C1 segment of cervical spinal cord (tissue), 14 donors: ENCODE results near the gene TMEM191C.
"Not testable (repeated sequence)": the region's sequence is repeated elsewhere in the genome, so short reads cannot be mapped to it uniquely, and the experiment has no call there.

ENCODE experiments used
- DNase-seq, 14 donors: peaks; one replicate each; lab custom pipeline; 2025; lab: John Stamatoyannopoulos, UW

The TMEM191C gene

GRCh38 chr22:21446128-21446826 lies 20.9 kb upstream of the TMEM191C start:
- DNase-seq: no peak

- no peak for DNase-seq
These were observed 20.1 kb upstream of the TMEM191C start for GRCh38 chr22:21446827-21447690.

- no peak for DNase-seq
These were observed 19.3 kb upstream of the TMEM191C start for GRCh38 chr22:21447694-21448402.

GRCh38 chr22:21448627-21449416 lies 18.4 kb upstream of the TMEM191C start:
- no peak for DNase-seq

- no peak for DNase-seq
These were observed 17.5 kb upstream of the TMEM191C start for GRCh38 chr22:21449531-21450319.

- no peak for DNase-seq
These were observed 16.8 kb upstream of the TMEM191C start for GRCh38 chr22:21450320-21450831.

- DNase-seq: no peak
These were observed 16.3 kb upstream of the TMEM191C start for GRCh38 chr22:21450858-21451353.

GRCh38 chr22:21451545-21452520 lies 15.4 kb upstream of the TMEM191C start:
- no peak for DNase-seq

GRCh38 chr22:21452666-21453065 lies 14.5 kb upstream of the TMEM191C start:
- DNase-seq: not testable (repeated sequence)

GRCh38 chr22:21454998-21455333 lies 12.2 kb upstream of the TMEM191C start:
- not testable (repeated sequence) for DNase-seq

GRCh38 chr22:21455334-21456089 lies 11.7 kb upstream of the TMEM191C start:
- DNase-seq: no peak

GRCh38 chr22:21457023-21457787 lies 10.0 kb upstream of the TMEM191C start:
- no peak for DNase-seq

- DNase-seq: not testable (repeated sequence)
These were observed 4.5 kb upstream of the TMEM191C start for GRCh38 chr22:21462672-21463071.

GRCh38 chr22:21468194-21469096 lies 1.3 kb downstream of the TMEM191C start:
- DNase-seq: not testable (repeated sequence)

GRCh38 chr22:21469097-21469994 lies 2.2 kb downstream of the TMEM191C start:
- DNase-seq: not testable (repeated sequence)
